Thyroid gland (tissue), 4 donors: Measurements from ENCODE around the gene CCDC43. TPM values are rescaled to one million over a fixed set of nuclear protein-coding genes. Genes with fewer than 3 reads are reported as not detected.

Source experiments
- DNase-seq, 2 donors: peaks; one replicate each; pipeline ENCODE4 v3.0.0-alpha.2; 2019
- H3K27ac ChIP-seq, 3 donors: fragments of 200-600 bp; sonication (generic); 1 replicate in 2 of 3; 2 replicates in 1 of 3; pipeline ENCODE4 v1.5.1; 2016 to 2019; ENCODE audit warnings: mild to moderate bottlenecking in 1 of 3, moderate library complexity in 1 of 3
- H3K27me3 ChIP-seq: fragments of 200-600 bp; sonication (generic); one replicate; pipeline ENCODE4 v1.5.1; 2019
- H3K36me3 ChIP-seq, 2 donors: fragments of 200-600 bp; sonication (generic); one replicate each; pipeline ENCODE4 v1.5.1; 2016 to 2019
- H3K4me1 ChIP-seq, 2 donors: fragments of 200-600 bp; sonication (generic); one replicate each; pipeline ENCODE4 v1.5.1; 2017 to 2019
- H3K4me3 ChIP-seq, 3 donors: fragments of 200-600 bp; sonication (generic); replicated peaks in 1 of 3; 1 replicate in 2 of 3; 2 replicates in 1 of 3; pipeline ENCODE4 v1.5.1; 2016; ENCODE audit warnings: mild to moderate bottlenecking in 1 of 3
- H3K9me3 ChIP-seq: fragments of 200-600 bp; sonication (generic); one replicate; pipeline ENCODE4 v1.5.1; 2017
- POLR2A ChIP-seq, 2 donors: fragments of 450-650 bp; IDR thresholded peaks; one replicate each; pipeline ENCODE4 v1.6.1; 2017; ENCODE audit warnings: antibody characterized with exemption in 2 of 2, mild to moderate bottlenecking in 2 of 2, moderate library complexity in 1 of 2
- WGBS, 2 donors: methylation state at CpG; one replicate each; pipeline ENCODE4 v1.1.5; 2017; 5-methylcytosine and 5-hydroxymethylcytosine counted together
- intact Hi-C: fragments of 100-400 bp; cut with DNase I; formaldehyde crosslinking; loops from one replicate; pipeline ENCODE4 v1.15.1; 2023
- small RNA-seq: library from RNA; depleted of rRNA; stranded (forward); fragments of <200 nt; gene quantifications from one replicate; pipeline ENCODE3, GENCODE V24; 2016
- total RNA-seq, 4 donors: library from RNA; depleted of rRNA; stranded (reverse); fragments of >200 nt; gene quantifications; one replicate each; pipeline ENCODE4 v1.2.3, GENCODE V29; 2016
- TF ChIP-seq, protein P1 (sequence below), 6 experiments: fragments of 200-600 bp in 3 of 6; fragments of 450-650 bp in 3 of 6; sonication (generic) in 3 of 6; IDR thresholded peaks; one replicate each; pipeline ENCODE4 v1.5.1; 2016 to 2019; ENCODE audit warnings: antibody characterized with exemption in 6 of 6, mild to moderate bottlenecking in 2 of 6, inconsistent platforms in 1 of 6, moderate library complexity in 1 of 6

Gene CCDC43
- total RNA-seq, 4 donors from 2014 or later = 15.7 to 21.0 (median 18.8) TPM

DNA sequence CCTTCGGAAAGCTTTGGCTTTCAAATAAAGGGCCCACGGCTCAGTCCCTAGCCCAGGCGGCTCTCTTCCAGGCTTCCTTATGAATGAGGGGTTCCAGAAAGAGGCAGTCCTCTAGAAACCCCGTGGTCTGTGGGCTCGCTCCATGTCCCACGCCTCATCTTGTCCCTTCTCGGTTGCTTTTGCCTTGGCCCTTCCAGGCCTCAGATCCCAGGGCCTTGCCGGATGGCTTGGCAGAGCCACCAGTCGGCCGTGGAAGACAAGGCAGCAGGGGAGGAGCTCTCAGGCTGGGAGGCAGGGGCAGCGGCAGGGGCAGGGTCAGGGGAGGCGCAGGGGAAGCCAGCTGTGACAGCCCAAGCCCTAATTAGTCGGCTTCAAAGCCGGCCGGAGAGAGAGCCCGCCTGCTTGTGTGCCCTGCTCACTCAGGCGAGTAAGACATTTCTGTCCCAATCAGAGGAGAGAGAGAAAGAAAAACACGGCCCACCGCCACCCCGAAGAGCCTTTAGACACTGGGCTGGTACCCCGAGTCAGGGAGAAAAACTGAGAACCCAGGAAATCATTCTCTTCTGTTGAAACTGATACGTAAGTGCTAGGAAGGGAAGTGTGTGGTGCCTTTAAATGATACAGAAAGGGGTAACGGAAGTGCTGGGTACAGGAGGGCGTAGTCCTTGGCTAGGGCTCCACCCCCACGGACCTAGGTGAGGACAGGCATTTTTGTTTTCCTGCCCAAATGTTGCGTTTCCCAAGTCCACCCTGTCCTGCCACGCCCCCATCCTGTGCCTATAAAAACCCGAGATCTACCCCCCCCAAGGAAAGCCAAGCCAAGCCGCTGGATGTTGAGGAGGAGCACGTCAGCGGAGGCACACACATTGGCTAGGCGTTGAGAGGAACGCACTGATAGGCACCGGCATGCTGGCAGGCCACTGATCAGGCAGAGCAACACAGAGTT, 61.1 kb downstream of the CCDC43 start:
- Histone ChIP-seq H3K4me3 (peak overlapping the region in 1 of 3 donors; percentile 17), H3K27me3 (no peaks in the 10 kb centered on the region), H3K9me3 (no peaks in the 10 kb centered on the region), H3K36me3 (no peaks in the 10 kb centered on the region), H3K27ac (peak overlapping the region; percentile 25 to 74 (median 58)), H3K4me1 (peaks cover 6 to 16% of the 10 kb centered on the region in 2 donors)
- peak; percentile 92 to 94 for DNase-seq
- TF ChIP-seq POLR2A (IDR thresholded peaks at IDR 0.05) = peak in 1 of 2 donors; percentile 48
- TF ChIP-seq, protein P1, sequence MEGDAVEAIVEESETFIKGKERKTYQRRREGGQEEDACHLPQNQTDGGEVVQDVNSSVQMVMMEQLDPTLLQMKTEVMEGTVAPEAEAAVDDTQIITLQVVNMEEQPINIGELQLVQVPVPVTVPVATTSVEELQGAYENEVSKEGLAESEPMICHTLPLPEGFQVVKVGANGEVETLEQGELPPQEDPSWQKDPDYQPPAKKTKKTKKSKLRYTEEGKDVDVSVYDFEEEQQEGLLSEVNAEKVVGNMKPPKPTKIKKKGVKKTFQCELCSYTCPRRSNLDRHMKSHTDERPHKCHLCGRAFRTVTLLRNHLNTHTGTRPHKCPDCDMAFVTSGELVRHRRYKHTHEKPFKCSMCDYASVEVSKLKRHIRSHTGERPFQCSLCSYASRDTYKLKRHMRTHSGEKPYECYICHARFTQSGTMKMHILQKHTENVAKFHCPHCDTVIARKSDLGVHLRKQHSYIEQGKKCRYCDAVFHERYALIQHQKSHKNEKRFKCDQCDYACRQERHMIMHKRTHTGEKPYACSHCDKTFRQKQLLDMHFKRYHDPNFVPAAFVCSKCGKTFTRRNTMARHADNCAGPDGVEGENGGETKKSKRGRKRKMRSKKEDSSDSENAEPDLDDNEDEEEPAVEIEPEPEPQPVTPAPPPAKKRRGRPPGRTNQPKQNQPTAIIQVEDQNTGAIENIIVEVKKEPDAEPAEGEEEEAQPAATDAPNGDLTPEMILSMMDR (IDR thresholded peaks at IDR 0.05) = no peak
- intact Hi-C loops = no loop called here
- 33% methylated on average over 21 to 33 of the region's 34 CpGs for WGBS, 2 donors

DNA sequence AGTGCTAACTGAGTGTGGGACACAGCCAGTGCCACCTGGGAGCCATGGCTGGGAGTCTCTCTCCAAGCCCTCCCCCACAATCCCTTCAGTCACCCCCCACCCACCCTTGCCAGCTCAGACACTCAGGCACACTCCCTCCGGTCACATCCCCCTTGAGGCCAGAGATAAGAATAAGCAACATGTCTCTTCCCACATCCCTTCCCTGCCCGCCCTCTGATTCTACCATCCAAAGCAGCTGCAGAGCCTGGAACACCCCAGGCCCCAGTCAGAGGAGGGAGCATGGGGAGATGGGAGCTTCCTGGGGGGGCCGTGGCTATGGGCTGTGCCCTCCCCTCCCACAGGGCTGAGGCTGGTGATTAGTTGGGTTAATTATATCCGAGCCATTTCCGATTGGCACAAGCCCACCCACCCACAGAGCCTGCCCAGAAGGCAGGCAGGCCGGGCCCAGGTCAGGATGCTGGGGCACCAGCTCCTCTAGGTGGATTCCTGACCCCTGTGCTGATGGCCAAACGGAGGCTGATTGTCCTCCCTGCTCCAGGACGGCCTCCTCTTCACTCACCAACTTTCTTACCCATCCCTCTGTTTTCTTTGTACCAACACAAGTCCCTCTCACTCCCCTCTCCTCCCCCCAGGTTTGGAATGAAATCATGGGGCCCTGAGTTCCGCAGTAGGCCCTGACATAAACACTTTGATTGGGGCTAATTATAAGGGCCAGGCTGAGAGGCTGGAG, 61.9 kb downstream of the CCDC43 start:
- H3K36me3 ChIP-seq = no peaks in the 10 kb centered on the region
- DNase-seq = no peak
- TF ChIP-seq POLR2A (IDR thresholded peaks at IDR 0.05) = no peak
- TF ChIP-seq, protein P1 (IDR thresholded peaks at IDR 0.05) = no peak
- peak overlapping the region; percentile 25 to 74 (median 58) for H3K27ac ChIP-seq
- WGBS, 2 donors = 65 to 78% methylated on average over 8 to 9 of the region's 9 CpGs
- H3K4me3 ChIP-seq = peak overlapping the region in 1 of 3 donors; percentile 17
- no peaks in the 10 kb centered on the region for H3K27me3 ChIP-seq
- intact Hi-C loops = no loop called here
- H3K4me1 ChIP-seq = peaks cover 6 to 16% of the 10 kb centered on the region in 2 donors
- no peaks in the 10 kb centered on the region for H3K9me3 ChIP-seq

Small RNA genes within 50 kb of the gene (small RNA-seq; reads per million reads assigned to genes)
- gene RN7SL819P (not detected), gene SMCO4P1 (not detected)

Other genes starting within 250 kb of the CCDC43 start
- 100 to 1,000 TPM in 1 of 4 donors, 10 to 100 TPM in 3; 52.7 to 106 (median 57.7) TPM for gene GPATCH8, start 186.4 kb downstream of the CCDC43 start, total RNA-seq
- gene FZD2, start 132.3 kb downstream of the CCDC43 start, total RNA-seq = 1 to 10 TPM; 1.8 to 7.1 (median 4.5) TPM
- under 1 TPM in 2 of 4 donors, not detected in 2; 0.27 to 0.33 TPM for gene MEIOC, start 33.3 kb downstream of the CCDC43 start, total RNA-seq
- gene DBF4B, start 18.9 kb upstream of the CCDC43 start, total RNA-seq = 1 to 10 TPM; 2.4 to 8.0 (median 5.1) TPM
- gene ADAM11, start 69.2 kb upstream of the CCDC43 start, total RNA-seq = under 1 TPM in 3 of 4 donors, not detected in 1; 0.22 to 0.29 (median 0.27) TPM
- gene GJC1, start 140.5 kb upstream of the CCDC43 start, total RNA-seq = 1 to 10 TPM; 1.4 to 6.1 (median 3.8) TPM
- gene HIGD1B, start 158.1 kb upstream of the CCDC43 start, total RNA-seq = not detected
- 100 to 1,000 TPM in 1 of 4 donors, 10 to 100 TPM in 3; 49.2 to 110 (median 75.1) TPM for gene EFTUD2, start 209.7 kb upstream of the CCDC43 start, total RNA-seq
- 1 to 10 TPM in 2 of 4 donors, under 1 TPM in 1, not detected in 1; 0.33 to 2.3 (median 2.0) TPM for gene GFAP, start 225.7 kb upstream of the CCDC43 start, total RNA-seq